Psoas muscle (tissue), 8 donors: ENCODE data around the gene LTA4H. TPM values are rescaled to one million over a fixed set of nuclear protein-coding genes. Genes with fewer than 3 reads are reported as not detected.

Source experiments
- ATAC-seq, 4 donors: fragments of 200-7000 bp; cut with Tn5 transposase; one replicate each; pipeline ENCODE4 v1.9.1; 2020; ENCODE audit warnings: moderate library complexity in 3 of 4, mild to moderate bottlenecking in 2 of 4
- DNase-seq, 2 donors: peaks; one replicate each; pipeline ENCODE4 v3.0.0-alpha.2; 2020
- H3K27ac ChIP-seq: fragments of 200-600 bp; one replicate; pipeline ENCODE4 v1.8.0; 2022
- H3K27me3 ChIP-seq, 3 donors: fragments of 200-600 bp in 1 of 3; one replicate each; pipeline versions ENCODE4 v1.6.1 to v1.8.0; 2013 to 2022; ENCODE audit warnings: low read length in 2 of 3, mild to moderate bottlenecking in 2 of 3, moderate library complexity in 1 of 3; ENCODE audit not compliant: insufficient read depth in 3 of 3
- H3K36me3 ChIP-seq, 2 donors: fragments of 200-600 bp in 1 of 2; one replicate each; pipeline versions ENCODE4 v1.6.1 to v1.8.0; 2013 to 2022; ENCODE audit warnings: low read depth in 1 of 2, mild to moderate bottlenecking in 1 of 2, moderate library complexity in 1 of 2; ENCODE audit not compliant: insufficient read depth in 1 of 2
- H3K4me1 ChIP-seq: fragments of 200-600 bp; one replicate; pipeline ENCODE4 v1.8.0; 2022
- H3K4me3 ChIP-seq: fragments of 200-600 bp; one replicate; pipeline ENCODE4 v1.8.0; 2022; ENCODE audit warnings: mild to moderate bottlenecking
- H3K9me3 ChIP-seq: fragments of 200-600 bp; one replicate; pipeline ENCODE4 v1.8.0; 2022
- WGBS, 3 donors: extraction: QIAGEN DNeasy Blood & Tissue Kit; methylation state at CpG; one replicate each; pipeline versions ENCODE4 v1.1.6 to v1.1.7; 2013; 5-methylcytosine and 5-hydroxymethylcytosine counted together
- intact Hi-C, 2 donors: fragments of 100-400 bp; cut with DNase I; formaldehyde crosslinking; loops; one replicate each; pipeline versions ENCODE4 v1.11.0 to v1.14.2; 2022
- polyA plus RNA-seq, 3 donors: library from polyadenylated mRNA; stranded (reverse); fragments of 200-250 nt; gene quantifications; one replicate each; pipeline ENCODE4 v1.2.3, GENCODE V29; 2013
- total RNA-seq, 4 donors: library from RNA; stranded (reverse); fragmentation: NEBNext Ultra II Directional in 2 of 4; extraction: Animal tissue kit (Norgen Biotek cat#: 25700) in 2 of 4; gene quantifications; one replicate each; pipeline versions ENCODE4 v1.2.1 to v1.2.4, GENCODE V29; 2021 to 2023
- TF ChIP-seq, protein P1 (sequence below): fragments of 200-600 bp; IDR thresholded peaks from one replicate; pipeline ENCODE4 v1.8.0; 2022; ENCODE audit warnings: antibody characterized with exemption
- donor health status: healthy with polysubstance abuse.
- donor health status: DM: no; HTN: no; CAD: no; lungs with moderate emphysema.
- donor health status: Bipolar disorder and iron deficiency.
- donor health status: healthy.
- donor health status: DM: yes; HTN: yes; CAD: no.
- donor health status: DM: no; HTN: no; CAD: no.
- donor health status: DM: no; HTN: no; CAD: no.
- donor health status: DM: yes; HTN: yes; CAD: no.

Gene LTA4H
- total and polyA plus RNA-seq, 7 donors = 18.6 to 51.2 (median 31.3) TPM

GRCh38 chr12:96007729-96008128 is 27.7 kb downstream of the LTA4H start:
- H3K36me3 ChIP-seq = peaks cover 13 to 100% of the 10 kb centered on the region in 2 donors
- no peaks in the 10 kb centered on the region for H3K9me3 ChIP-seq
- H3K27me3 ChIP-seq = no peaks in the 10 kb centered on the region
- H3K27ac ChIP-seq = no peak overlapping the region
- TF ChIP-seq, protein P1, sequence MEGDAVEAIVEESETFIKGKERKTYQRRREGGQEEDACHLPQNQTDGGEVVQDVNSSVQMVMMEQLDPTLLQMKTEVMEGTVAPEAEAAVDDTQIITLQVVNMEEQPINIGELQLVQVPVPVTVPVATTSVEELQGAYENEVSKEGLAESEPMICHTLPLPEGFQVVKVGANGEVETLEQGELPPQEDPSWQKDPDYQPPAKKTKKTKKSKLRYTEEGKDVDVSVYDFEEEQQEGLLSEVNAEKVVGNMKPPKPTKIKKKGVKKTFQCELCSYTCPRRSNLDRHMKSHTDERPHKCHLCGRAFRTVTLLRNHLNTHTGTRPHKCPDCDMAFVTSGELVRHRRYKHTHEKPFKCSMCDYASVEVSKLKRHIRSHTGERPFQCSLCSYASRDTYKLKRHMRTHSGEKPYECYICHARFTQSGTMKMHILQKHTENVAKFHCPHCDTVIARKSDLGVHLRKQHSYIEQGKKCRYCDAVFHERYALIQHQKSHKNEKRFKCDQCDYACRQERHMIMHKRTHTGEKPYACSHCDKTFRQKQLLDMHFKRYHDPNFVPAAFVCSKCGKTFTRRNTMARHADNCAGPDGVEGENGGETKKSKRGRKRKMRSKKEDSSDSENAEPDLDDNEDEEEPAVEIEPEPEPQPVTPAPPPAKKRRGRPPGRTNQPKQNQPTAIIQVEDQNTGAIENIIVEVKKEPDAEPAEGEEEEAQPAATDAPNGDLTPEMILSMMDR = no peak
- H3K4me1 ChIP-seq = no peaks in the 10 kb centered on the region
- ATAC-seq (no peak), DNase-seq (no peak)
- intact Hi-C loops = no loop called here
- H3K4me3 ChIP-seq = no peak overlapping the region
- 28 to 39% (median 38%) methylated on average over 1 of the region's 1 CpG for WGBS, 3 donors

DNA sequence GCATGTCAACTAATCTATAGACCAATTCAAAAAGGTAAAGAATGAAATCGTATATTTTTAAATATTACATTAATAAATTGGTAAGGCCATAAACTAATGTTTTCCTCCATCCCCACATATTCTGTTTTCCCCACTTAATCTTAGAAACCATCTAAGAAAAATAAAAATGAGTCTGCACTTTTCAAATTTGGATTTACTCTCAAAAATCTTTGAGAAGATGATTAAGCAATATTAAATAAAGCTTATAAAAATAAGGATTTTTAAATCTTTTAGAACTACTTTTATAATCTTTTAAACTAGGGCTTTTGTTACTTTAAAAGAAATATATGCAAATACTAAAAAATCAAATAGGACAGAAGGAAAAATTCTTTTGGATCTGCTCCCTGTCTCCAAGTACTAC is 28.7 kb downstream of the LTA4H start:
- intact Hi-C loops = no loop called here
- DNase-seq (no peak), ATAC-seq (no peak)
- no peaks in the 10 kb centered on the region for H3K9me3 ChIP-seq
- WGBS, 3 donors = 92 to 93% (median 92%) methylated on average over 1 of the region's 1 CpG
- no peaks in the 10 kb centered on the region for H3K4me1 ChIP-seq
- H3K4me3 ChIP-seq = no peak overlapping the region
- no peak overlapping the region for H3K27ac ChIP-seq
- TF ChIP-seq, protein P1 = no peak
- H3K27me3 ChIP-seq = no peaks in the 10 kb centered on the region
- H3K36me3 ChIP-seq = peaks cover 13 to 100% of the 10 kb centered on the region in 2 donors

DNA sequence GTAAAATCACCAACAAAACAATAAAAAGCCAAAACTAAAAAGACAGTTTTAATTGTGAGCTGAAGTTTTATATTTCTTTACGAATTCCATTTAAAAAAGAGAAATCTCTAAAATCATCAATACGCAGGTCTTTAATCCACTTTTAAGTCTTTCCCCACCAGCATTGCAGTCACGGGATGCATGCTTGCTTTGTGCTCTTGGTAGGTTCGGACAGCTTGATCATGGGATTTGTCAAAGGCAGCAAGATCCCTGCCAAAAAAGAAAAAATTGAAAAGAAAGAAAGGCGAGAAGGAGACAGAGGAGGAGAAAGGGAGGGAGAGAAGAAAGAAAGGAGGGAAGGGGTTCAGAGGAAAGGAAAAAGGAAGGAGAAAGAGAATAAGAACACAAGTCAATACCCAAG is 34.5 kb downstream of the LTA4H start:
- Histone ChIP-seq H3K27ac (no peak overlapping the region), H3K27me3 (no peaks in the 10 kb centered on the region), H3K9me3 (no peaks in the 10 kb centered on the region), H3K4me3 (no peak overlapping the region), H3K36me3 (peaks cover 15 to 62% of the 10 kb centered on the region in 2 donors), H3K4me1 (no peaks in the 10 kb centered on the region)
- TF ChIP-seq, protein P1 = no peak
- 85 to 89% (median 88%) methylated on average over 5 of the region's 5 CpGs for WGBS, 3 donors
- no peak for DNase-seq
- intact Hi-C loops = no loop called here
- no peak for ATAC-seq

- Histone ChIP-seq H3K9me3 (no peaks in the 10 kb centered on the region), H3K4me1 (no peaks in the 10 kb centered on the region), H3K36me3 (peaks cover 4 to 49% of the 10 kb centered on the region in 2 donors), H3K27me3 (no peaks in the 10 kb centered on the region), H3K4me3 (no peak overlapping the region), H3K27ac (no peak overlapping the region)
- ATAC-seq (no peak), DNase-seq (no peak)
- TF ChIP-seq, protein P1 = no peak
- 72 to 83% (median 78%) methylated on average over 5 of the region's 5 CpGs for WGBS, 3 donors
- intact Hi-C loops = loop anchor here (2.0 to 5.0 kb wide), 2 partner anchors 81 to 82 kb away; no protein-coding TSS in a partner anchor
These were observed 35.9 kb downstream of the LTA4H start for GRCh38 chr12:95999484-95999883.
